NCI-H2081 treated with DMSO at 0.1 percent for 48 hours (cell line): Measurements from ENCODE around the gene DUS1L.

Source experiments
- DNase-seq: peaks from one replicate; lab custom pipeline; 2025; lab: John Stamatoyannopoulos, UW

The DUS1L gene

GRCh38 chr17:82100502-82101298 is 35.1 kb upstream of the DUS1L start:
- no peak for DNase-seq

- DNase-seq = no peak
Measured at GRCh38 chr17:82098939-82099763, 33.5 kb upstream of the DUS1L start.

GRCh38 chr17:82098169-82098938 is 32.8 kb upstream of the DUS1L start, which contains the start of gene FASN:
TSS of gene FASN (minus strand) at chr17:82098236. CDS start at chr17:82096445, 1,791 bp downstream.
- DNase-seq = peak; percentile 82

GRCh38 chr17:82097919-82098168 is 32.2 kb upstream of the DUS1L start:
- DNase-seq = no peak

- no peak for DNase-seq
Measured at GRCh38 chr17:82097184-82097918, 31.7 kb upstream of the DUS1L start.

- DNase-seq = no peak
Measured at GRCh38 chr17:82096709-82097183, 31.1 kb upstream of the DUS1L start.

GRCh38 chr17:82095777-82096708 is 30.4 kb upstream of the DUS1L start:
- DNase-seq = no peak

- DNase-seq = no peak
Measured at GRCh38 chr17:82094931-82095776, 29.6 kb upstream of the DUS1L start.

GRCh38 chr17:82092995-82093751 is 27.6 kb upstream of the DUS1L start:
- no peak for DNase-seq

- DNase-seq = no peak
Measured at GRCh38 chr17:82092628-82092994, 27.0 kb upstream of the DUS1L start.

GRCh38 chr17:82092094-82092586 is 26.5 kb upstream of the DUS1L start:
- DNase-seq = no peak

- DNase-seq = no peak
Measured at GRCh38 chr17:82091264-82092066, 25.9 kb upstream of the DUS1L start.

GRCh38 chr17:82090549-82091263 is 25.1 kb upstream of the DUS1L start:
- no peak for DNase-seq

- DNase-seq = no peak
Measured at GRCh38 chr17:82089723-82090548, 24.3 kb upstream of the DUS1L start.

- no peak for DNase-seq
Measured at GRCh38 chr17:82088838-82089722, 23.5 kb upstream of the DUS1L start.
